Keratinocyte (primary cell): ENCODE measurements around the gene RAI14. TPM values are rescaled to one million over a fixed set of nuclear protein-coding genes. Genes with fewer than 3 reads are reported as not detected.

ENCODE experiments used
- DNase-seq: peaks from one replicate; pipeline ENCODE4 v3.0.0-alpha.2; 2011; ENCODE audit warnings: low read depth, missing footprints, low spot score
- FAIRE-seq: peaks from 2 replicates; lab custom pipeline; 2011; peaks lifted over from hg19 to GRCh38; lab: Jason Lieb, UNC
- H2AFZ ChIP-seq: 2 replicates; pipeline ENCODE4 v1.6.0; 2012; ENCODE audit warnings: low read length, control low read depth, inconsistent platforms; ENCODE audit not compliant: control insufficient read depth
- H3K27ac ChIP-seq: 2 replicates; pipeline ENCODE4 v1.5.1; 2011; ENCODE audit warnings: low read length; ENCODE audit not compliant: control insufficient read depth, insufficient read depth
- H3K27me3 ChIP-seq: 3 replicates; pipeline ENCODE4 v1.6.0; 2011; ENCODE audit warnings: low read length; ENCODE audit not compliant: control insufficient read depth, insufficient read depth; ENCODE audit errors: extremely low read depth
- H3K36me3 ChIP-seq, 2 experiments: 2 replicates in 1 of 2; 3 replicates in 1 of 2; pipeline ENCODE4 v1.5.1; 2011; ENCODE audit warnings: low read length in 2 of 2, mild to moderate bottlenecking in 1 of 2; ENCODE audit not compliant: control insufficient read depth in 2 of 2, insufficient read depth in 2 of 2; ENCODE audit errors: extremely low read depth in 1 of 2
- H3K4me1 ChIP-seq: 3 replicates; pipeline ENCODE4 v1.5.1; 2011; ENCODE audit warnings: low read length; ENCODE audit not compliant: control insufficient read depth, insufficient read depth; ENCODE audit errors: extremely low read depth
- H3K4me2 ChIP-seq: 3 replicates; pipeline ENCODE4 v1.6.0; 2011; ENCODE audit warnings: low read depth, low read length; ENCODE audit not compliant: control insufficient read depth, insufficient read depth; ENCODE audit errors: extremely low read depth
- H3K4me3 ChIP-seq, 3 experiments: fragments of 200-600 bp in 1 of 3; sonication (generic) in 1 of 3; 2 replicates in 2 of 3; 3 replicates in 1 of 3; pipeline ENCODE4 v1.5.1; 2011 to 2016; ENCODE audit warnings: low read length in 3 of 3, mild to moderate bottlenecking in 3 of 3, control low read depth in 2 of 3, inconsistent platforms in 1 of 3, low read depth in 1 of 3, mixed read lengths in 1 of 3, mixed run types in 1 of 3, moderate library complexity in 1 of 3; ENCODE audit not compliant: control insufficient read depth in 2 of 3, insufficient read depth in 2 of 3; ENCODE audit errors: extremely low read depth in 1 of 3
- H3K79me2 ChIP-seq: 2 replicates; pipeline ENCODE4 v1.6.0; 2012; ENCODE audit warnings: low read length; ENCODE audit not compliant: control insufficient read depth, insufficient read depth
- H3K9ac ChIP-seq: 3 replicates; pipeline ENCODE4 v1.6.0; 2011; ENCODE audit warnings: low read length; ENCODE audit not compliant: control insufficient read depth, insufficient read depth; ENCODE audit errors: extremely low read depth
- H3K9me1 ChIP-seq: 3 replicates; pipeline ENCODE4 v1.6.0; 2011; ENCODE audit warnings: low read length; ENCODE audit not compliant: control insufficient read depth, insufficient read depth; ENCODE audit errors: extremely low read depth
- H3K9me3 ChIP-seq: 2 replicates; pipeline ENCODE4 v1.5.1; 2012; ENCODE audit warnings: low read depth, low read length; ENCODE audit not compliant: control insufficient read depth
- H4K20me1 ChIP-seq: 3 replicates; pipeline ENCODE4 v1.6.0; 2011; ENCODE audit warnings: low read length; ENCODE audit not compliant: control insufficient read depth, insufficient read depth; ENCODE audit errors: extremely low read depth
- CTCF ChIP-seq, 3 experiments: IDR thresholded peaks in 1 of 3; conservative IDR thresholded peaks in 1 of 3; optimal IDR thresholded peaks in 1 of 3; 2 replicates in 2 of 3; 3 replicates in 1 of 3; pipeline versions ENCODE3 to v1.5.1; 2011; ENCODE audit warnings: low read length in 3 of 3, mild to moderate bottlenecking in 3 of 3, moderate library complexity in 2 of 3, control low read depth in 1 of 3, inconsistent platforms in 1 of 3; ENCODE audit not compliant: insufficient read depth in 2 of 3; ENCODE audit errors: extremely low read depth in 1 of 3
- EZH2 ChIP-seq: IDR thresholded peaks from one replicate; pipeline ENCODE4 v1.6.1; 2012; ENCODE audit warnings: inconsistent platforms, mild to moderate bottlenecking, low read length, moderate library complexity
- dilution Hi-C: fragments of 300-500 bp; cut with MboI; formaldehyde crosslinking; loops from one replicate; pipeline ENCODE4 v1.7.0; 2020; ENCODE audit warnings: low sequenced_read_pairs; ENCODE audit not compliant: extremely low pct_ligation_motif_present
- polyA plus RNA-seq, 5 experiments: library from polyadenylated mRNA; depleted of rRNA in 3 of 5; stranded (reverse) in 3 of 5; stranded (forward) in 1 of 5; unstranded in 1 of 5; fragments of >200 nt; gene quantifications; 1 replicate in 1 of 5; 2 replicates in 3 of 5; 3 replicates in 1 of 5; pipeline versions ENCODE4 v1.2.1 to v1.2.3, GENCODE V29; 2011 to 2012; ENCODE audit warnings: missing spikeins in 2 of 5, low read depth in 1 of 5, low replicate concordance in 1 of 5

RAI14 gene
- polyA plus RNA-seq, 1 donor (not counting 4 experiments of a cell fraction or from before 2014, with no cell fraction given) = 31.4 TPM

- DNase-seq (no peak), FAIRE-seq (no peak)
- Histone ChIP-seq H3K9ac (no peak overlapping the region), H3K9me1 (no peaks in the 10 kb centered on the region), H3K4me1 (peaks cover 22% of the 10 kb centered on the region), H3K4me2 (no peak overlapping the region), H3K27me3 (no peaks in the 10 kb centered on the region), H4K20me1 (no peaks in the 10 kb centered on the region), H3K27ac (no peak overlapping the region), H3K79me2 (peaks cover 11% of the 10 kb centered on the region), H3K4me3 (no peak overlapping the region), H2AFZ (no peak overlapping the region), H3K9me3 (no peaks in the 10 kb centered on the region), H3K36me3 (no peaks in the 10 kb centered on the region)
- TF ChIP-seq EZH2 = no peak
- no peak for TF ChIP-seq CTCF (optimal IDR thresholded peaks at IDR 0.05 in 1 of 3, IDR thresholded peaks at IDR 0.05 in 1 of 3, conservative IDR thresholded peaks at IDR 0.05 in 1 of 3; ENCODE audit: extremely low read depth in 1 of 3, insufficient read depth in 2 of 3, low read length in 3 of 3)
- dilution Hi-C loops = no loop called here
Observed at GRCh38 chr5:34697308-34698108, 41.4 kb downstream of the RAI14 start.

- TF ChIP-seq CTCF (optimal IDR thresholded peaks at IDR 0.05 in 1 of 3, IDR thresholded peaks at IDR 0.05 in 1 of 3, conservative IDR thresholded peaks at IDR 0.05 in 1 of 3; ENCODE audit: extremely low read depth in 1 of 3, insufficient read depth in 2 of 3, low read length in 3 of 3) (no peak), EZH2 (no peak)
- no peaks in the 10 kb centered on the region for H3K9me1 ChIP-seq
- H3K9me3 ChIP-seq = no peaks in the 10 kb centered on the region
- H3K27me3 ChIP-seq = no peaks in the 10 kb centered on the region
- no peak overlapping the region for H3K4me2 ChIP-seq
- H4K20me1 ChIP-seq = no peaks in the 10 kb centered on the region
- dilution Hi-C loops = no loop called here
- peaks cover 8% of the 10 kb centered on the region for H3K79me2 ChIP-seq
- no peak overlapping the region for H3K27ac ChIP-seq
- no peak overlapping the region for H3K9ac ChIP-seq
- DNase-seq = no peak
- peaks cover 22% of the 10 kb centered on the region for H3K4me1 ChIP-seq
- FAIRE-seq = no peak
- no peak overlapping the region for H2AFZ ChIP-seq
- H3K36me3 ChIP-seq = no peaks in the 10 kb centered on the region
- H3K4me3 ChIP-seq = no peak overlapping the region
Observed at GRCh38 chr5:34698109-34698419, 41.9 kb downstream of the RAI14 start.
